Calu3 (cell line): ENCODE data around the gene NAALADL2. TPM values are rescaled to one million over a fixed set of nuclear protein-coding genes. Genes with fewer than 3 reads are reported as not detected.

Experiments
- BruUV-seq: library from RNA; stranded (reverse); fragments of 400-500 nt; replicated peaks from 2 replicates; lab custom pipeline; 2021; lab: Mats Ljungman, UMichigan
- CTCF ChIA-PET: fragments of 300-600 bp; sonication (Branson Sonifier 250); formaldehyde crosslinking; loops from one replicate; lab custom pipeline; 2022; ENCODE audit warnings: antibody characterized with exemption; lab: Charles Lee
- DNase-seq: peaks from one replicate; pipeline ENCODE4 v3.0.0; 2022
- H3K27ac Mint-ChIP-seq: one replicate; pipeline ENCODE4 v1.8.0; 2022; ENCODE audit warnings: mixed read lengths; ENCODE audit not compliant: unreplicated experiment
- H3K27me3 Mint-ChIP-seq: one replicate; pipeline ENCODE4 v1.8.0; 2022; ENCODE audit warnings: mixed read lengths; ENCODE audit not compliant: unreplicated experiment
- H3K36me3 Mint-ChIP-seq: one replicate; pipeline ENCODE4 v1.8.0; 2022; ENCODE audit warnings: mild to moderate bottlenecking, moderate library complexity, mixed read lengths; ENCODE audit not compliant: insufficient read depth, unreplicated experiment
- H3K4me1 Mint-ChIP-seq: one replicate; pipeline ENCODE4 v1.8.0; 2022; ENCODE audit warnings: mild to moderate bottlenecking, low read depth, mixed read lengths; ENCODE audit not compliant: unreplicated experiment
- H3K4me3 Mint-ChIP-seq: one replicate; pipeline ENCODE4 v1.8.0; 2022; ENCODE audit warnings: mild to moderate bottlenecking, low read depth, moderate library complexity, mixed read lengths; ENCODE audit not compliant: unreplicated experiment
- H3K9me3 Mint-ChIP-seq: one replicate; pipeline ENCODE4 v1.8.0; 2022; ENCODE audit warnings: low read depth, mixed read lengths; ENCODE audit not compliant: unreplicated experiment
- CTCF ChIP-seq: fragments of 200-600 bp; IDR thresholded peaks from one replicate; pipeline ENCODE4 v1.8.0; 2022; ENCODE audit warnings: antibody characterized with exemption; ENCODE audit not compliant: unreplicated experiment
- intact Hi-C: fragments of 100-400 bp; cut with micrococcal nuclease; formaldehyde crosslinking; loops from one replicate; pipeline ENCODE4 v1.10.0; 2022; ENCODE audit not compliant: unreplicated experiment
- total RNA-seq: library from RNA; stranded (reverse); gene quantifications from 2 replicates; pipeline ENCODE4 v1.2.3, GENCODE V29; 2022

Gene NAALADL2
- total RNA-seq, 1 experiment from 2014 or later, result 36.9 TPM

- intact Hi-C loops, result no loop called here
- Mint-ChIP-seq H3K27ac (no peak overlapping the region), H3K4me3 (no peak overlapping the region), H3K27me3 (no peaks in the 10 kb centered on the region), H3K4me1 (peaks cover 10% of the 10 kb centered on the region), H3K36me3 (no peaks in the 10 kb centered on the region), H3K9me3 (no peaks in the 10 kb centered on the region)
- no peak for TF ChIP-seq CTCF
- CTCF ChIA-PET, result no interaction called here
- no TSS peak for BruUV-seq
- DNase-seq, result no peak
Measured at GRCh38 chr3:175399156-175399840, 540.2 kb downstream of the NAALADL2 start.

GRCh38 chr3:175404027-175404426 lies 544.9 kb downstream of the NAALADL2 start:
- Mint-ChIP-seq H3K4me3 (no peak overlapping the region), H3K36me3 (no peaks in the 10 kb centered on the region), H3K9me3 (no peaks in the 10 kb centered on the region), H3K4me1 (no peaks in the 10 kb centered on the region), H3K27me3 (no peaks in the 10 kb centered on the region), H3K27ac (no peak overlapping the region)
- no peak for DNase-seq
- intact Hi-C loops, result no loop called here
- no TSS peak for BruUV-seq
- CTCF ChIA-PET, result no interaction called here
- no peak for TF ChIP-seq CTCF

- Mint-ChIP-seq H3K4me3 (no peak overlapping the region), H3K27me3 (no peaks in the 10 kb centered on the region), H3K9me3 (no peaks in the 10 kb centered on the region), H3K27ac (no peak overlapping the region), H3K36me3 (no peaks in the 10 kb centered on the region), H3K4me1 (no peaks in the 10 kb centered on the region)
- DNase-seq, result no peak
- intact Hi-C loops, result no loop called here
- CTCF ChIA-PET, result no interaction called here
- no TSS peak for BruUV-seq
- no peak for TF ChIP-seq CTCF
Measured at GRCh38 chr3:175404621-175405020, 545.5 kb downstream of the NAALADL2 start.

GRCh38 chr3:175410251-175410650 lies 551.1 kb downstream of the NAALADL2 start:
- Mint-ChIP-seq H3K27me3 (no peaks in the 10 kb centered on the region), H3K36me3 (no peaks in the 10 kb centered on the region), H3K27ac (no peak overlapping the region), H3K9me3 (no peaks in the 10 kb centered on the region), H3K4me3 (no peak overlapping the region), H3K4me1 (no peaks in the 10 kb centered on the region)
- DNase-seq, result no peak
- intact Hi-C loops, result no loop called here
- no TSS peak for BruUV-seq
- TF ChIP-seq CTCF, result no peak
- CTCF ChIA-PET, result no interaction called here
